RWPE2 (cell line): ENCODE data around the gene TTC39B.
A peak's percentile ranks its signal among the peaks of the same experiment; 100 is the strongest.

Source experiments
- ATAC-seq: fragments of 200-7000 bp; cut with Tn5 transposase; 3 replicates; pipeline ENCODE4 v1.9.1; 2021; ENCODE audit warnings: low read depth
- DNase-seq: peaks from one replicate; pipeline ENCODE4 v3.0.0-alpha.2; 2020; ENCODE audit warnings: low spot score
- H3K27ac ChIP-seq: fragments of 450-650 bp; 2 replicates; pipeline ENCODE4 v1.5.1; 2017; ENCODE audit warnings: mild to moderate bottlenecking; ENCODE audit not compliant: poor library complexity, severe bottlenecking
- H3K27me3 ChIP-seq: fragments of 250-450 bp; sonication (Bioruptor Pico); 2 replicates; pipeline ENCODE4 v1.5.1; 2021; ENCODE audit warnings: mild to moderate bottlenecking, moderate library complexity; ENCODE audit not compliant: insufficient read depth, poor library complexity, severe bottlenecking
- H3K36me3 ChIP-seq: fragments of 250-450 bp; sonication (Bioruptor Pico); 2 replicates; pipeline ENCODE4 v1.5.1; 2020; ENCODE audit warnings: low read depth, mild to moderate bottlenecking, moderate library complexity
- H3K4me1 ChIP-seq: fragments of 250-450 bp; sonication (Bioruptor Pico); 2 replicates; pipeline ENCODE4 v1.5.1; 2021; ENCODE audit warnings: mild to moderate bottlenecking, moderate library complexity; ENCODE audit not compliant: insufficient read depth, poor library complexity, severe bottlenecking
- H3K4me3 ChIP-seq: fragments of 250-450 bp; sonication (Bioruptor Pico); 2 replicates; pipeline ENCODE4 v1.5.1; 2021; ENCODE audit warnings: mild to moderate bottlenecking, moderate library complexity; ENCODE audit not compliant: severe bottlenecking
- H3K9me3 ChIP-seq: fragments of 250-450 bp; sonication (Bioruptor Pico); 2 replicates; pipeline ENCODE4 v1.5.1; 2021; ENCODE audit warnings: mild to moderate bottlenecking, moderate library complexity; ENCODE audit not compliant: severe bottlenecking
- CTCF ChIP-seq: fragments of 450-650 bp; IDR thresholded peaks from one replicate; pipeline ENCODE4 v1.5.1; 2017; ENCODE audit warnings: mild to moderate bottlenecking, moderate library complexity; ENCODE audit not compliant: poor library complexity, severe bottlenecking

TTC39B gene

GRCh38 chr9:15294604-15295003 is 12.4 kb downstream of the TTC39B start:
- no peak overlapping the region for H3K27ac ChIP-seq
- H3K27me3 ChIP-seq = no peaks in the 10 kb centered on the region
- no peak for TF ChIP-seq CTCF
- no peak overlapping the region for H3K4me3 ChIP-seq
- H3K36me3 ChIP-seq = peaks cover 3% of the 10 kb centered on the region; the same call in 1 of the 2 replicates
- DNase-seq (no peak), ATAC-seq (no peak)
- H3K9me3 ChIP-seq = no peaks in the 10 kb centered on the region
- H3K4me1 ChIP-seq = peaks cover 6% of the 10 kb centered on the region

GRCh38 chr9:15293804-15294316 is 13.2 kb downstream of the TTC39B start:
- Histone ChIP-seq H3K27ac (no peak overlapping the region), H3K4me3 (no peak overlapping the region), H3K4me1 (peaks cover 6% of the 10 kb centered on the region), H3K36me3 (peaks cover 3% of the 10 kb centered on the region; the same call in 1 of the 2 replicates), H3K9me3 (no peaks in the 10 kb centered on the region), H3K27me3 (no peaks in the 10 kb centered on the region)
- no peak for DNase-seq
- TF ChIP-seq CTCF = no peak
- no peak for ATAC-seq

GRCh38 chr9:15293084-15293483 is 13.9 kb downstream of the TTC39B start:
- no peaks in the 10 kb centered on the region for H3K27me3 ChIP-seq
- no peak overlapping the region for H3K27ac ChIP-seq
- 0 out of 3 replicates have a peak, but pooled peaks have one; percentile 18 for ATAC-seq
- DNase-seq = no peak
- peaks cover 6% of the 10 kb centered on the region for H3K4me1 ChIP-seq
- H3K4me3 ChIP-seq = no peak overlapping the region
- no peak for TF ChIP-seq CTCF
- H3K9me3 ChIP-seq = no peaks in the 10 kb centered on the region
- H3K36me3 ChIP-seq = peaks cover 3% of the 10 kb centered on the region; the same call in 1 of the 2 replicates

GRCh38 chr9:15289603-15290002 is 17.4 kb downstream of the TTC39B start:
- H3K4me3 ChIP-seq = no peak overlapping the region
- ATAC-seq (no peak), DNase-seq (no peak)
- no peaks in the 10 kb centered on the region for H3K36me3 ChIP-seq
- H3K9me3 ChIP-seq = no peaks in the 10 kb centered on the region
- H3K27ac ChIP-seq = no peak overlapping the region
- TF ChIP-seq CTCF = no peak
- H3K27me3 ChIP-seq = no peaks in the 10 kb centered on the region
- H3K4me1 ChIP-seq = no peaks in the 10 kb centered on the region

GRCh38 chr9:15287309-15287708 is 19.7 kb downstream of the TTC39B start:
- Histone ChIP-seq H3K4me1 (no peaks in the 10 kb centered on the region), H3K36me3 (no peaks in the 10 kb centered on the region), H3K27ac (no peak overlapping the region), H3K27me3 (no peaks in the 10 kb centered on the region), H3K4me3 (no peak overlapping the region), H3K9me3 (no peaks in the 10 kb centered on the region)
- TF ChIP-seq CTCF = no peak
- DNase-seq = no peak
- ATAC-seq = no peak
